Glutamatergic neuron (in vitro differentiated cells): Measurements from ENCODE around the gene PDAP1. TPM values are rescaled to one million over a fixed set of nuclear protein-coding genes. Genes with fewer than 3 reads are reported as not detected.
A peak's percentile ranks its signal among the peaks of the same experiment; 100 is the strongest.

ENCODE experiments used
- DNase-seq: peaks from one replicate; pipeline ENCODE4 v3.0.0; 2022
- H3K27ac Mint-ChIP-seq: one replicate; pipeline ENCODE4 v1.8.0; 2020; ENCODE audit warnings: mild to moderate bottlenecking, mixed read lengths, inconsistent platforms; ENCODE audit not compliant: unreplicated experiment
- H3K27me3 Mint-ChIP-seq: one replicate; pipeline ENCODE4 v1.8.0; 2020; ENCODE audit warnings: mild to moderate bottlenecking, moderate library complexity, mixed read lengths, inconsistent platforms; ENCODE audit not compliant: unreplicated experiment
- H3K36me3 Mint-ChIP-seq: one replicate; pipeline ENCODE4 v1.8.0; 2020; ENCODE audit warnings: mild to moderate bottlenecking, mixed read lengths, inconsistent platforms; ENCODE audit not compliant: unreplicated experiment
- H3K4me1 Mint-ChIP-seq: one replicate; pipeline ENCODE4 v1.8.0; 2020; ENCODE audit warnings: mild to moderate bottlenecking, low read depth, mixed read lengths, inconsistent platforms; ENCODE audit not compliant: unreplicated experiment
- H3K4me3 Mint-ChIP-seq: one replicate; pipeline ENCODE4 v1.8.0; 2020; ENCODE audit warnings: mild to moderate bottlenecking, mixed read lengths, inconsistent platforms; ENCODE audit not compliant: unreplicated experiment
- H3K9me3 Mint-ChIP-seq: one replicate; pipeline ENCODE4 v1.8.0; 2020; ENCODE audit warnings: mild to moderate bottlenecking, moderate library complexity, mixed read lengths, inconsistent platforms; ENCODE audit not compliant: unreplicated experiment
- CTCF ChIP-seq: fragments of 200-600 bp; sonication (generic); IDR thresholded peaks from one replicate; pipeline ENCODE4 v1.5.0; 2021; ENCODE audit not compliant: partially characterized antibody, unreplicated experiment
- total RNA-seq: library from RNA; stranded (reverse); fragmentation: NEBNext Ultra II Directional; extraction: Animal tissue kit (Norgen Biotek cat#: 25700); gene quantifications from one replicate; pipeline ENCODE4 v1.2.1, GENCODE V29; 2021; ENCODE audit not compliant: unreplicated experiment

The PDAP1 gene
- total RNA-seq, 1 donor from 2014 or later: 134 TPM

- no peak overlapping the region for H3K27ac Mint-ChIP-seq
- H3K27me3 Mint-ChIP-seq: no peaks in the 10 kb centered on the region
- H3K4me1 Mint-ChIP-seq: peaks cover 2% of the 10 kb centered on the region
- H3K36me3 Mint-ChIP-seq: no peaks in the 10 kb centered on the region
- no peak for DNase-seq
- TF ChIP-seq CTCF: no peak
- peaks cover 3% of the 10 kb centered on the region for H3K9me3 Mint-ChIP-seq
- no peak overlapping the region for H3K4me3 Mint-ChIP-seq
Measured at GRCh38 chr7:99424932-99425730, 16.7 kb upstream of the PDAP1 start.

GRCh38 chr7:99422625-99423024 lies 14.2 kb upstream of the PDAP1 start:
- no peak for DNase-seq
- Mint-ChIP-seq H3K27ac (no peak overlapping the region), H3K27me3 (no peaks in the 10 kb centered on the region), H3K9me3 (peaks cover 1% of the 10 kb centered on the region), H3K4me3 (no peak overlapping the region), H3K36me3 (no peaks in the 10 kb centered on the region), H3K4me1 (peaks cover 2% of the 10 kb centered on the region)
- TF ChIP-seq CTCF: no peak

- H3K4me3 Mint-ChIP-seq: no peak overlapping the region
- H3K9me3 Mint-ChIP-seq: peaks cover 1% of the 10 kb centered on the region
- peaks cover 2% of the 10 kb centered on the region for H3K4me1 Mint-ChIP-seq
- H3K36me3 Mint-ChIP-seq: no peaks in the 10 kb centered on the region
- no peak for TF ChIP-seq CTCF
- DNase-seq: no peak
- H3K27ac Mint-ChIP-seq: no peak overlapping the region
- peaks cover 2% of the 10 kb centered on the region for H3K27me3 Mint-ChIP-seq
Measured at GRCh38 chr7:99422186-99422585, 13.8 kb upstream of the PDAP1 start.

- peaks cover 2% of the 10 kb centered on the region for H3K4me1 Mint-ChIP-seq
- H3K9me3 Mint-ChIP-seq: peaks cover 1% of the 10 kb centered on the region
- H3K36me3 Mint-ChIP-seq: no peaks in the 10 kb centered on the region
- no peak overlapping the region for H3K27ac Mint-ChIP-seq
- H3K27me3 Mint-ChIP-seq: peaks cover 2% of the 10 kb centered on the region
- no peak overlapping the region for H3K4me3 Mint-ChIP-seq
- TF ChIP-seq CTCF: no peak
- no peak for DNase-seq
Measured at GRCh38 chr7:99420986-99421385, 12.6 kb upstream of the PDAP1 start.

- H3K27me3 Mint-ChIP-seq: peaks cover 2% of the 10 kb centered on the region
- H3K4me1 Mint-ChIP-seq: peaks cover 2% of the 10 kb centered on the region
Measured at GRCh38 chr7:99420213-99420612, 11.8 kb upstream of the PDAP1 start.

More at GRCh38 chr7:99420213-99420612, 11.8 kb upstream of the PDAP1 start:
- peaks cover 1% of the 10 kb centered on the region for H3K9me3 Mint-ChIP-seq
- H3K27ac Mint-ChIP-seq: peak overlapping the region; percentile 33
- no peak for TF ChIP-seq CTCF
- no peak for DNase-seq
- peaks cover under 1% of the 10 kb centered on the region for H3K36me3 Mint-ChIP-seq
- H3K4me3 Mint-ChIP-seq: no peak overlapping the region
